Hippocampal formation (tissue), 2 donors: ENCODE data around the gene CCRL2.
A peak's percentile ranks its signal among the peaks of the same experiment; 100 is the strongest.
"Not testable (repeated sequence)": the region's sequence is repeated elsewhere in the genome, so short reads cannot be mapped to it uniquely, and the experiment has no call there.

Experiments used
- DNase-seq, 2 donors: peaks; one replicate each; lab custom pipeline; 2025; lab: John Stamatoyannopoulos, UW

The CCRL2 gene

DNA sequence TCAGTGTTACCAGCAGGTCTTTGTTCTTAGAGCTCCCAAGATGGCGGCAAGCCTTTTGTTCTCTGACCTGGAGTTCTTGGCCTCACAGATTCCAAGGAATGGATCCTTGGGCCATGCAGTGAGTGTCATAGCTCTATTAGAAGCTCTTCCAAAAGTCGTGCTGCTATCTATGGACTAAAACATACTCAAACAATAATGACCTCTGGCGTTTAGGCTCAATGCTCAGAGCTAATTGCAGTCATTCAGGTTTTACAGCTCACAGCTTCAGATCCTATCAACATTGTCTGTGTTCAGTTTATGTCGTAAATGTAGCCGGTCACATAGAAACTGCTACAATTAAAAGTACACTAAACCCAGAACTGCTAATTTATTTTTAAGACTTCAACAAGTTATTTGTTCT lies 22.2 kb downstream of the CCRL2 start:
- no peak for DNase-seq

DNA sequence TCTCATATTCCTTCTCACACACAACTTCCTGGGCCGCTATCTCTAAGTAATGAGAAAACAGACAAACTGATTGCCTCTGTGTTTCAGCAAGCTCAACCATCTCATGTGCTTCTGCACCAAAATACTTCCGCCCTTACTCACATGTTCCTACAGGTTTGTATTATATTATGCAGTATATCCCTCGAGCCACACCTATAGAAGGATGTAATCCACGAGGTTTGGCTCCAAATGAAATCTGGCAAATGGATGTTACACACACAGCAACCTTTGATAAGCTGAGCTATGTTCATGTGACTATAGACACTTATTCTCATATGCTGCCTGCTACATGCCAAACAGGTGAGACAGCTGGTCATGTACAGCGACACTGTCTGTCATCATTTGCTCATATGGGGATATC lies 22.6 kb downstream of the CCRL2 start:
- no peak for DNase-seq

DNA sequence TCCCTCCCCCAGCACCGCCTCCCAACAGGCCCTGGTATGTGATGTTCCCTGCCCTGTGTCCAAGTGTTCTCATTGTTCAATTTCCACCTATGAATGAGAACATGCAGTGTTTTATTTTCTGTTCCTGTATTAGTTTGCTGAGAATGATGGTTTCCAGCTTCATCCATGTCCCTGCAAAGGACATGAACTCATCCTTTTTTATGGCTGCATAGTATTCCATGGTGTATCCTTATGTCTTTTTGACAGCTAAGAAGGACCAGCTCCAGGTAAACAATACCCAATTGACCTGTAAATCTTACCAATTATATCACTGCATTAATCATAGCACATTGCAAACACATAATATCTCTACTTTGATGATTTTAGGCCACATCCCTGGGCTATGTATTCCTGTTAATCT lies 23.8 kb downstream of the CCRL2 start:
- DNase-seq = not testable (repeated sequence)

DNA sequence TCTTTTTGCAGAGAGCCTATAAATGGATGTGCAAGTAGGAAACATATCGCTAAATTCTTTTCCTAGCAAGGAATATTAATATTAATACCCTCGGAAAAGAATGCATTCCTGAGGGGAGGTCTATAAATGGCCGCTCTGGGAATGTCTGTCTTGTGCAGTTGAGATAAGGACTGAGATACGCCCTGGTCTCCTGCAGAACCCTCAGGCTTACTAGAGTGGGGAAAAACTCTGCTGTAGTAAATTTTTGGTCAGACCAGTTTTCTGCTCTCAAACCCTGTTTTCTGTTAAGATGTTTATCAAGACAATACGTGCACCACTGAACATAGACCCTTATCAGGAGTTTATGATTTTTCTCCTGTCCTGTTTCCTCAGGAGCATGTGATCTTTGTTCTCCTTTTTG lies 24.8 kb downstream of the CCRL2 start:
- not testable (repeated sequence) for DNase-seq

DNA sequence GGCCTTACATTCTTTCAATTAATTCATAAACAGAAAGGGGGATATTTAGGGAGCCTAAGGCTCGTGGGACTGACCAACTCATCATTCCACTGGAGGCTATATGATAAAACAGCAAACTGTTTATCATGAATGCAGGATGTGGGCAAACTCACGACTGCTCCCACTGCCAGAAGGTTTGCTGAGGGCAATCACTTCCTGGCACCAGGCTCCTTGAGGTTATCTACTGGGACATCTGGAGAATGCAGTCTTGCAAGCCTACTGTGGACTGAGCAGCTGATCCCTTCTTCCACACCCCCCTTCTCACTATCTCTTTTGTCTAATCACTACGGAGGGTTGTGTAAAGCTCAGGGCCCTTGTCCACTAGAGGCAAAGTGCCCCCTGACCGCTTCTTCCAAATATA lies 26.1 kb downstream of the CCRL2 start:
- not testable (repeated sequence) for DNase-seq

DNA sequence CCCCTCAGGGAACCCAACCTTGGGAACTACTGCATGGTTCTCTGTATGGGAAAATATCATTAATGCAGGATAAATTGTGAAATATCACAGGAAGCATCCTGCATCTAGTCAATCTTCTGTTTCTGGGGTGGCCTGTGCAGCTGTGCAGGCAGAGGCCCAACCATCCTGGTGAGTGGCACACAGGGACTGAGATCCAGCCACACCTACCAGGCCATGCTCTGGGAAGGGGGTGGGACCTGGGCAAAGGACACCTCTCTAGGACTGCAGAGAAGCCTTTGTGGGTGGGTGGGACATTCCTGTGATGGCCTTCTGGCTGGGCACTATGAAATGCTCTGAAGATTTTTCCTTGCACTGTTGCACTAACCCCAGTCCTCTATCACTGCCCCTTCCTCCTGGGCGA lies 26.8 kb downstream of the CCRL2 start:
- no peak for DNase-seq

DNA sequence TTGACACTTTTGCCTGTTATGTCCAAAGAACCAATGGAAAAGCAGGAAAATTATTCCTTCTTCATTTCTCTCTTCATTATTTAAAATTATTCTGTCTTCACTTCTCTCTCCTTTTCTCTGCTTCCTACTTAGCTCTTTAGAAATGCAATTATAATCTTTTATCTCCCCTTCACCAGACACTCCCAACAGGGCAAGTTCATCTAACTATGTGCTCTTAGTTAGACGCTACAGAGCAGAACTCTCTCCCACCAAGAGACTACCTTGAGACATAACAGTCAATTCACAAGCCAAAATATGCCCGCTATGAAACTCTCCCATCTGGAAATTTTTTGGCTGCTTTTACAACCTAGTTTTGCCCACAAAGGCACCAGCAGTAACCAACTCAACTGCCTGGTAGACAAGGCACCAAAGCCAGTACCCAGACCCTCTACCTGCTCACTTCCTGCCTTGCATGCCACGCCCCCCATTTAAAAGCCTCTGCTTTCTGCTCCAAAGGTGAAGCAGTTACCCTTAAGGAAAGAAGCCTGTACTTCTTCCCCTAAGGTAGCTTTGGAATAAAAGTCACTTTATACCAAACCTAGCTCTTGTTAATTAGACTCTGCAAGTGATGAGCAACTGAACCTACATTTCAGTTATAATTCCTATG lies 28.1 kb downstream of the CCRL2 start:
- DNase-seq = no peak

DNA sequence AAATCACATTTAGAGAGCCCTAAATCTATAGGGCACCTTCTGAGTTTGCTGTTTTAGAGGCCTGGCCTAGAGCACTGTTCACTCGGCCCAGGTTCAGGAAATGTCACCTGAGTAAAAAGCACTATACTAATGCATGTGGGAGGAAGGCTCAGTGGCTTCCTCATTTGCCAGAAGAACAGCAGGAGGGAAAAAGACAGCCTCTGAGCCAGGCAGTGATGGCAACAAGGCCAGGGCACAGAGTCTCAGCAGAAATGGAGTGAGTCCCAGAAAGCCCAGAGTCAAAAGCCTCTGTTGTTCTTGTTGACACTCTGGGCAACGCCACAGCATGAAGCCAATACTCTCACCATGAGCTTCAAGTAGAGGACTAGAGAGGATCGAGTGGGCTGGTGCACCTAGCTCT lies 31.8 kb downstream of the CCRL2 start:
- DNase-seq = peak in 1 of 2 donors; percentile 16

DNA sequence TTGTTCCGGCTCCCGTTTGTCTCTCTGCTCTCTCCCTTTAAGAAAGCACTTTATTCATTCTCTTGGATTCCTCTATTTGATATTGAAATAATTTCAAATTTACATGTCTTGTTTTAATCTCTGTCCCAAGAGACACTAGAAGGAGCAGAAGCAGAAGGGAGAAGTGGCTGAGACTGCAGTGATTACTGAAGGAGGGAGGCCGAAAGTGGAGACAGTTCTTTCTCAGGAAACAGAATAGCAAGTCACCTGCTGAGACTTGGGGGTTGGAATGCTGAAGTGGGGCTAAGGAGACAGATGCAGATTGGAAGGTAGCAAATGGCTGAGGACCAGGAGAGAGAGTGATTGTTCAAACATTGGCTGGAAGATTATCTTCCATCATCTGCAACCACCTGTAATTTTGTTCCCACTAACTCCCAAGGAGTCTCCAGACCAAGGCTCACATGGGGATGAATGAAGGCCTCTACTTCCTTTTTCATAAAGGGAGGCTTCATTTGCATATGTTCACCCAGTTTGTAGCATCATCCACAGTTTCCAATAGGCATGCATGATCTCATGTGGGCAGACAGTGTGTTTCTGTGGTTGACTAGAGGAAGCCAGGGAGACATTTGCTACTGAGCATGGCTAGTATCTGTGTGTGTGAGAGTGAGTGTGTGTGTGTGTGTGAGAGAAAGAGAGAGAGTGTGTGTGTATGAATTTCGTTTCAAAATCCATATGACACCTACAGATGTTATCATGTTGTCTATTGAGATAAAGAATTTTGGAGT lies 33.7 kb downstream of the CCRL2 start:
- DNase-seq = no peak

DNA sequence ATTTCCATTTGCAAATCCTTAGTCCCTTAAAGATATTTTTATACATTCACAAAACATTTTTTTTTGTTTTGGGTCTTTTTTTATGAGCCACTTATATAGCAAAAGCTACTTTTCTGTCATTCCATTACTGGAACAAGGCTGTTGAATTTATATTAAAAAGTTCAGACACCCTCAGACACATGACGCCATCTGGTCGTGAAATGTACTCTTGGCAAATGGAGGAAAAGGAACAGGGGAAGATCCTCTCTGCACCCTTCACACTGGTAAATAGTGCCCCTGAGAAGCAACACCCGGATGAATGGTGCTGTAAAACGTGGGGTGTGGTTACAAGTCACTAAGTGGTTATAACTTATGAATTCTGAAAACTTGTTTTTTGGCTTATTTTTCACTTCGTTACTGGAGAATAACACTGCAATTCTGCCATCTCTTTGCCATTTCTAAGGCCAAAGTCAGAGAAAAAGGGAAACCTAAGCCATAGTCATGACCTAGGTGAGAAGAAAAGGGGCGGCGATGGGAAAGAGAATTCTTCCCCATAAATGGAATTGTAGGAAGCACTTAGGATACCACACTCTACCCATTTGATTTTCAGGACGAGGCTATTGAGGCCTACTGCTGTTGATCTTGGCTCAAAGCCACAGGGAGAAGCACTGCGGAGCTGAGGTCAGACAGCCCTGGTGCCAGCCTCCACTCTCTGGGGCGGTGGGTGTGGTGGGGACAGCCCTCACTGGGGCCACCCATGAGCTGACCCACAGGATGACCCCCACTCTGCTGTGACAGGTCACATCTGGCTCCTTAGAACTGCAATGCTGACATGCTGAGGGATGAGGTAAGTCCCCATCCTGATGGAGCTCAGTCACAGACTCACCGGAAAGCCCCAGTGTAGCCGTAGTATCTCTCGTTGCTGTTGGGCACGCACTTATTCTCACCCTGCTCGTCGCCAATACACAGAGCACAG lies 35.8 kb downstream of the CCRL2 start:
- DNase-seq = peak; percentile 42 to 46

DNA sequence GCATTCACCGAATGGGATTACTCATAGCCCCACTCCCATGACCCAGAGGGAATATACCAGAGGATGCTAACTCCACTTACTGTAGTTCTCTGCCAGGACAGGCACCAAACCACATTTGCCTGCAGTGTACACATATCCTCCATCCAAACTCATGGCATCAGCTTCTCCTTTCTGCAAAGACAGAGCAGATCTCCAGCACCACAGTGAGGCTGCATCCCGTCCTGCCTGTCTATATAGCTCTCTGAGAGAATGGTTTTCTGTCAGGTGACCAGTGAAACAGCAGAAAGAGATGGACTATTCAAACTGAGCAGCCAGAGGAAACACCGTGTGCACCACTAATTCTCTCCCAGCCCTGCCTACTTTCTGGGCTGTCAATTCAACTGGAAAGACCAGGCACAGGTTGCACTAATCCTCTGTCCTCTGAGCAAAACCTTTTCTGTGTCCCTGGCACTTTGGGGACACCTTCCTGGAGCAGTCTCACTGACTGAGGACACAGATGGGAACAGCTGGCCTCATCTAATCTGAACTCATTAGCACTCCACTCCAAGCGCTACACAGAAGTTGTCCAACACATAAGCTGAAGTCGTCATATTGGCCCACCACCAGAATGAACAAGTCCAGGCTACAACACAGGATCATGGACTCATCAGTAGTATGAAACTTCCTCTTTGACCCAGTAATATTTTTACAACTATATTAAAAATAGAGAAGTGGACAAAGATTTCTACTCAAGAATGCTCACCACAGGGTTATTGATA lies 40.3 kb downstream of the CCRL2 start:
- DNase-seq = no peak

DNA sequence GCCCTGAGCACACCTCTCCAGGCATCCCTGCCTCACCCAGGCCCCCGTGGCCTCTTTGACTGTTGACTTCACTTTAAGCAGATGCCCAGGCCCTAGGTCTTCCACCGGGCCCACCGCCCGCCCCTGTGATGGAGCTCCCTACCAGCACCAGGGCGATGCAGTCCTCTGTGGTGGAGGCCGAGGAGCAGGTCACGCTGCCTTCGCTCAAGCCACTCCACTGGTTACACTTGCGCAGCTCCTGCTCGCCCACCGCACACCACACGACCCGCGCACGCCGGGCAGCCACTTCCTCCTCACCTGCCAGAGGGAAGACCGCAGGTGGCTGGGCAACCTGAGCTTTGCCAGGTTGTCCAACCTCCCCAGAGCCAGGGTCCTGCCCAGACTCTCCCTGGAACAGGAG lies 41.7 kb downstream of the CCRL2 start:
- DNase-seq = no peak

DNA sequence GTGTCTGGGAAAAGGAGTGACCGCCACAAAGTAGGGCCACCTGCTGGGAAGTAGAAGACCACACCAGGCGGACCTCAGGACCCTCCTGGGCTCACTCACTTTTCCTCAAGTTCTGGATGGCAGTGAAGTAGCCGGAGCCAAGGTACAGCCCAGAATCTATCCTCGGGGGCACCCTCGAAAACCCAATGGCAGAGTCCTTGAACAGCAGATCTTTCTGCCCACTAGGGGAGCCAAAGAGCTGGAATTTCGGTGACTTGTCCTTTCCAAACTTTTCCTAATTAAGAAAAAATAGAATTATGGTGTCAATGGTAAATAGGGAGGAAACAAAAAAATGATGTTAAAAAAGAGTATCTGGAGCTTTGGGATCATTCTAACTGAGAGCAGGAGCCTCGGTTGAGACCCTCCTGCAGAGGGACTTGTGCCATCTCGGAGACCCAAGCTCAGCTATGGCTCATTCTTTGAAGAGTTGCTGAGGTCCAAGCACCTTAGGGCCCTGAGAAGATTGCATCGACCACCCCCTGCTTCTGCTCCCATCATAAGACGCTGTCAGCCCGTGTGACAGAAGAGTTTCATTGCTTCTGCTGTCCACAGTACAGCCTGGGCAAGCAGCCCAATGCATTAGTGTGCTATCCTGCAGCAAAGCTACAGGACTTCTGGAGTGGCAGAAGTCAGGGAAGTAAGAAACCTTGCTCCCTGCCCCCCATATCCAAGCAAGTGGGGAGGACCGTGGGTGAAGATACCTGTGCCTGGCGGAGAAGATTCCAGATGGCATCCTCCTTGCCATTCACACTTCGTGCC lies 42.9 kb downstream of the CCRL2 start:
- DNase-seq = no peak

DNA sequence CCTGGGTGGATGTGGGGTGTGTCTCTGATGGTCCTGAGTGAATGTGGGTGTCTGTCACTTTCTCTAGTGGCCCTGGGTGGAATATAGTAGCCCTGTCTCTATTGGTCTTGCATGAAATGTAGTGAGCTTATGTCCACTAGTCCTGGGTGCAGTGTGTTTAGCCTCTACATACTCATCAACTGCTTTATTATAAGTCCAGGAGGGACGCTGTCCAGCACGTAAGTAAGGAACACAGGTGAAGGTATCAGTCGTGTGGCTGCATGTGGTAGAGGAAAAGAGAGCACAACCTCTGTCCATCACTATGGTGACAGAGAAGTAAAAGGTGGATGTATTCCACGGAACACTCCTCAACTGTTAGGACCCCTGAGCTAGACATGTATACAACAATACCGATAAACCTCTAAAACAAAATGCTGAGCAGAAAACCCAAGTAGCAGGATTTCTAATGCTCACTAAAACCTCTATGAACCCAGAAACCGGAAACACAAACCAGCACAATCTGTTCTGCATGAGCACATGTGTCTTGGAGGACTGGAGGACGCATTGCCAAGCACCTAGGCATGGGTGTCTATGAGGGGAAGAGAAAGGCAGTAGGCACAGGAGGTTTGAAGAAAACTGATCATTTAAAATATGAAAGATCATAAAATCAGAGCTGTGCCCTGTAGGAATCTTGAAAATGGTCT lies 46.6 kb downstream of the CCRL2 start:
- no peak for DNase-seq

DNA sequence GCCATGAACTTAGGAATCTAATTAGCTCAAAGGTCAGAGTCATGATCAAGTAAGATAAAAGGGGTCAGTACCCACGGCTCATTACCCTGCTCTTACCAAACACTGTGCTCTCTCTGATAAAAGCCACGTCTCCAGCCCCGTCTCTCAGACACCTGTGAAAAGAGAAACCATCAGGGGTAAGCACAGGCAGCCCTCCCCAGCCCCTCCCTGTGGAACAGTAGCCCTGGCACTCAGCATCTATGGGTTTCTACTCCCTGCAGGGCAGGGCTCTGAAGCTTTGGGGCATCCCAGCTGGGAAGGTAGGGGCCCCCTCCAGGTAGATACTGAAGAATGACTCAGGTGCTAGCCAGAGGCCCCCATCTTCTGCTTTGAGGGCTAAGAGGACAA lies 47.1 kb downstream of the CCRL2 start:
- DNase-seq = no peak

DNA sequence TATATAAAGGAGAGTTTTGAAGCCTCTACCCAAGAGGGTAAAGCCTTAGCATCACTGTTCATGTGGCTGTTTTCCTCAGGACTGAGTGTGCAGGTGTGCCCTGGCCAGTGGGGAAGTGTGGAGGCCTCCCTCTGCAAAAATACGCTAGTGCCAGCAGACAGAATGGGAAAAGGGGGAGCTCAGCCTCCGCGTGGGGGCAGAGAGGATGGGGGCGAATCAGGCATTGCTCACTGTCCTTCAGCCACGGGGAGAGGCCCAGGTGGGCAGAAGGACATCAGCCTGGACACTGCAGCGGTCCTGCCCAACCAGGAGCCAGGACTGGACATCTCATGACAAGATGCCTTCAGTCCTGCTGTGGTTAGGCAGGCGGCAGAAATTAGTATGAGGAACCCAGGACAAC lies 47.5 kb downstream of the CCRL2 start:
- DNase-seq = no peak

DNA sequence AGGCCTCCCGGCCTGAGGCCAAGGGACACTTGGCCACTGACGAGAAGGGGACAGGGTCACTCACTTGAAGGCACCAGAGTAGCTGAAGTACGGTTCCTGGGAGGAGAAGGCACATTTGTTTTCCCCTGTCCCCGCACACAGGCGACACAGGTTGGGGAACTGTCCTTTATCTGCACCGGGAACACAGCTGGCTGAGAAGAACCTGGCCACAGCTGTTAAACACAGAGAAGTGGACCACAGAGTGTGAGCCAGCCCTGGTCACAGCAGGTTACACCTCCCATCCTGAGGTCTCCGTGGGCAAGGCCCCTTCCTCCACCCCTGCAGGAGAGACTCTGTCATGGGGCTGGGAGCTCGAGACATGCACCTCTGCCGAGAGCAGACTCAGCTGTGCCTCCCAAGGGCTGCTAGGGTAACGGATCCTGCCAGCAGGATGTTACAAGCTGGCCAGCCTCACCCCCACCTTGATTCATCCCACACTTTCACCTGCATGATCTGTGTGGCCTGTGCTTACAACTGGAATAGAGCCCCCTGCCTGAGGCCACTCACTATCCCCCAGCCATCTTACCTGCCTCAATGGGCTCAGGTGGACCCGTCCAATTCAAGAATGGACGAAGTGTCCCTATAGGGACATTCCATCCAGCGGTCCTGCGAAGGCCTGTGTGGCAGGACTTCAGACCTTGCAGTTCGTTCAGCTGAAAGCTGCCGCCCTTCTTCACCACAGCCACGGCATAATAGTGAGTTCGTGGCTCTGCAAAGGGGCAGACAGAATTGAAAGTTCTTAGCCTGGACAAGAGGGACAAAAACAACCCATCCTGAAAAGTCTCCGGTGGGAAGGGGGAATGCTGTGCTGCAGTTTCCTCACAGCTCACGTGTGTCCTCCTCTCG lies 48.4 kb downstream of the CCRL2 start:
- no peak for DNase-seq

DNA sequence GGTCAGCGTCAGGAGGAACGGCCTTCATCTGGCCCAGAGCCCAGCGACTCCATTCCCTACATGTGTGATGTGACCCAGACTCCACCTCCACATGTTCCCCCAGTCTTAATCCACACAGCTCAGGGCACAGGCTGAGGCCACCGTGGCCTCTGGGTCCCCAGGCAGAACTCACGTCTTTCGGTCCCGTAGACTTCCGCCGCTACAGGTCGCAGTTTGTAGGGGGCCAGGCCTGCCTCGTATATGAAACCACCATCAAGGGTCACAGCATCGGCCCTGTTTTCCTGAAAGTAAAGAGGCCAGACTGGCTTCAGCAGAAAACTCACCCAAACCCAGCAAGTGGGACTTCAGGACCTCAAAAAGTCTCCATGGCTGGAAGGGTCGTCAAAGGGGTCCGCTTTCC lies 49.1 kb downstream of the CCRL2 start:
- DNase-seq = no peak
